WTC11 (cell line): Measurements from ENCODE around the gene DIP2A.

Experiments used
- CREM ChIP-seq: sonication (generic); formaldehyde crosslinking; IDR thresholded peaks from 2 replicates; pipeline ENCODE4 v1.8.1; 2022; ENCODE audit warnings: mild to moderate bottlenecking, missing genetic modification reagents, moderate library complexity
- GABPB1 ChIP-seq: sonication (generic); formaldehyde crosslinking; IDR thresholded peaks from 2 replicates; pipeline ENCODE4 v1.8.1; 2023; ENCODE audit warnings: mild to moderate bottlenecking, missing genetic modification reagents
- KAT7 ChIP-seq: sonication (generic); formaldehyde crosslinking; IDR thresholded peaks from 2 replicates; pipeline ENCODE4 v1.8.1; 2023; ENCODE audit warnings: missing genetic modification reagents, mild to moderate bottlenecking, borderline replicate concordance
- MXD4 ChIP-seq: fragments of 250-450 bp; sonication (Bioruptor Pico); IDR thresholded peaks from 2 replicates; pipeline ENCODE4 v1.8.0; 2021; ENCODE audit warnings: mild to moderate bottlenecking, moderate library complexity, borderline replicate concordance
- SMAD4 ChIP-seq: sonication (generic); formaldehyde crosslinking; IDR thresholded peaks from 2 replicates; pipeline ENCODE4 v1.8.0; 2022; ENCODE audit warnings: mild to moderate bottlenecking, missing genetic modification reagents
- SP1 ChIP-seq: sonication (generic); formaldehyde crosslinking; conservative IDR thresholded peaks from 2 replicates; pipeline ENCODE4 v1.8.1; 2022; ENCODE audit warnings: missing genetic modification reagents
- ZBTB21 ChIP-seq: sonication (generic); formaldehyde crosslinking; IDR thresholded peaks from 2 replicates; pipeline ENCODE4 v1.8.1; 2023; ENCODE audit warnings: mild to moderate bottlenecking, missing genetic modification reagents, borderline replicate concordance
- ZNF263 ChIP-seq: sonication (generic); formaldehyde crosslinking; IDR thresholded peaks from 2 replicates; pipeline ENCODE4 v1.8.1; 2022; ENCODE audit warnings: low read depth, mild to moderate bottlenecking, moderate library complexity, missing genetic modification reagents
- ZNF396 ChIP-seq: fragments of 250-450 bp; sonication (Bioruptor Pico); IDR thresholded peaks from 2 replicates; pipeline ENCODE4 v1.8.0; 2021; ENCODE audit warnings: mild to moderate bottlenecking, moderate library complexity, borderline replicate concordance
- TF ChIP-seq, protein P1 (sequence below): fragments of 200-600 bp; IDR thresholded peaks from 2 replicates; pipeline ENCODE4 v1.8.0; 2022; ENCODE audit warnings: antibody characterized with exemption
- TF ChIP-seq, protein P2 (sequence below): sonication (generic); formaldehyde crosslinking; IDR thresholded peaks from 2 replicates; pipeline ENCODE4 v1.8.0; 2022; ENCODE audit warnings: mild to moderate bottlenecking, missing genetic modification reagents
- TF ChIP-seq, protein P3 (sequence below): sonication (generic); formaldehyde crosslinking; IDR thresholded peaks from 2 replicates; pipeline ENCODE4 v1.8.0; 2022; ENCODE audit warnings: mild to moderate bottlenecking, missing genetic modification reagents
- TF ChIP-seq, protein P4 (sequence below): sonication (generic); formaldehyde crosslinking; IDR thresholded peaks from 2 replicates; pipeline ENCODE4 v1.8.1; 2023; ENCODE audit warnings: mild to moderate bottlenecking, missing genetic modification reagents, moderate library complexity
- TF ChIP-seq, protein P5 (sequence below): sonication (generic); formaldehyde crosslinking; IDR thresholded peaks from 2 replicates; pipeline ENCODE4 v1.8.0; 2023; ENCODE audit warnings: mild to moderate bottlenecking, missing genetic modification reagents

DNA sequence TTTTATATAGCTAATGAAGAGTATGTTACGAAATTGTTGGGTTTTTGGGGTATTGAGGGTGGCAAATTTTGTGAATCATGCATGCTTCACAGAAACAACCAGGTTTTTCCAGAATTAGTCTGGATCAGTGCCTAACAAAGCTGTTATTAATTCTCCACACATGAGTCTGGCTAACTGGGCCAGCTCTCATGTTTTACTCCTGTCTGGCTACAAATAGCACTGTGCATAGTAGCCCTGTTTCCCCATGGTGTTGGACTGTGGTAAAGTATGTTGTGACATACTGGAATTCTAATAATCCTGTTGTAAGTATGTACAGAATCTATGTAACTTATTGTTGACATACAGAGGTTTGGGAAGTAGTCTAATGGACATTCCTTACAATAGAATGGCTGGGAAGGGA is 110.4 kb downstream of the DIP2A start:
- TF ChIP-seq, protein P1, sequence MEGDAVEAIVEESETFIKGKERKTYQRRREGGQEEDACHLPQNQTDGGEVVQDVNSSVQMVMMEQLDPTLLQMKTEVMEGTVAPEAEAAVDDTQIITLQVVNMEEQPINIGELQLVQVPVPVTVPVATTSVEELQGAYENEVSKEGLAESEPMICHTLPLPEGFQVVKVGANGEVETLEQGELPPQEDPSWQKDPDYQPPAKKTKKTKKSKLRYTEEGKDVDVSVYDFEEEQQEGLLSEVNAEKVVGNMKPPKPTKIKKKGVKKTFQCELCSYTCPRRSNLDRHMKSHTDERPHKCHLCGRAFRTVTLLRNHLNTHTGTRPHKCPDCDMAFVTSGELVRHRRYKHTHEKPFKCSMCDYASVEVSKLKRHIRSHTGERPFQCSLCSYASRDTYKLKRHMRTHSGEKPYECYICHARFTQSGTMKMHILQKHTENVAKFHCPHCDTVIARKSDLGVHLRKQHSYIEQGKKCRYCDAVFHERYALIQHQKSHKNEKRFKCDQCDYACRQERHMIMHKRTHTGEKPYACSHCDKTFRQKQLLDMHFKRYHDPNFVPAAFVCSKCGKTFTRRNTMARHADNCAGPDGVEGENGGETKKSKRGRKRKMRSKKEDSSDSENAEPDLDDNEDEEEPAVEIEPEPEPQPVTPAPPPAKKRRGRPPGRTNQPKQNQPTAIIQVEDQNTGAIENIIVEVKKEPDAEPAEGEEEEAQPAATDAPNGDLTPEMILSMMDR, result no peak
- TF ChIP-seq ZNF396 (CRISPR knock-in tag) (no peak), ZBTB21 (CRISPR knock-in tag) (no peak), MXD4 (no peak), ZNF263 (CRISPR knock-in tag) (no peak), KAT7 (CRISPR knock-in tag) (no peak), CREM (CRISPR knock-in tag) (no peak), SP1 (no peak), GABPB1 (CRISPR knock-in tag) (no peak), SMAD4 (CRISPR knock-in tag) (no peak)
- TF ChIP-seq, protein P2, sequence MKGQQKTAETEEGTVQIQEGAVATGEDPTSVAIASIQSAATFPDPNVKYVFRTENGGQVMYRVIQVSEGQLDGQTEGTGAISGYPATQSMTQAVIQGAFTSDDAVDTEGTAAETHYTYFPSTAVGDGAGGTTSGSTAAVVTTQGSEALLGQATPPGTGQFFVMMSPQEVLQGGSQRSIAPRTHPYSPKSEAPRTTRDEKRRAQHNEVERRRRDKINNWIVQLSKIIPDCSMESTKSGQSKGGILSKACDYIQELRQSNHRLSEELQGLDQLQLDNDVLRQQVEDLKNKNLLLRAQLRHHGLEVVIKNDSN (CRISPR knock-in tag), result no peak
- TF ChIP-seq, protein P3, sequence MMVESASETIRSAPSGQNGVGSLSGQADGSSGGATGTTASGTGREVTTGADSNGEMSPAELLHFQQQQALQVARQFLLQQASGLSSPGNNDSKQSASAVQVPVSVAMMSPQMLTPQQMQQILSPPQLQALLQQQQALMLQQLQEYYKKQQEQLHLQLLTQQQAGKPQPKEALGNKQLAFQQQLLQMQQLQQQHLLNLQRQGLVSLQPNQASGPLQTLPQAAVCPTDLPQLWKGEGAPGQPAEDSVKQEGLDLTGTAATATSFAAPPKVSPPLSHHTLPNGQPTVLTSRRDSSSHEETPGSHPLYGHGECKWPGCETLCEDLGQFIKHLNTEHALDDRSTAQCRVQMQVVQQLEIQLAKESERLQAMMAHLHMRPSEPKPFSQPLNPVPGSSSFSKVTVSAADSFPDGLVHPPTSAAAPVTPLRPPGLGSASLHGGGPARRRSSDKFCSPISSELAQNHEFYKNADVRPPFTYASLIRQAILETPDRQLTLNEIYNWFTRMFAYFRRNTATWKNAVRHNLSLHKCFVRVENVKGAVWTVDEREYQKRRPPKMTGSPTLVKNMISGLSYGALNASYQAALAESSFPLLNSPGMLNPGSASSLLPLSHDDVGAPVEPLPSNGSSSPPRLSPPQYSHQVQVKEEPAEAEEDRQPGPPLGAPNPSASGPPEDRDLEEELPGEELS (CRISPR knock-in tag), result no peak
- TF ChIP-seq, protein P4, sequence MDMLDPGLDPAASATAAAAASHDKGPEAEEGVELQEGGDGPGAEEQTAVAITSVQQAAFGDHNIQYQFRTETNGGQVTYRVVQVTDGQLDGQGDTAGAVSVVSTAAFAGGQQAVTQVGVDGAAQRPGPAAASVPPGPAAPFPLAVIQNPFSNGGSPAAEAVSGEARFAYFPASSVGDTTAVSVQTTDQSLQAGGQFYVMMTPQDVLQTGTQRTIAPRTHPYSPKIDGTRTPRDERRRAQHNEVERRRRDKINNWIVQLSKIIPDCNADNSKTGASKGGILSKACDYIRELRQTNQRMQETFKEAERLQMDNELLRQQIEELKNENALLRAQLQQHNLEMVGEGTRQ (CRISPR knock-in tag), result no peak
- TF ChIP-seq, protein P5, sequence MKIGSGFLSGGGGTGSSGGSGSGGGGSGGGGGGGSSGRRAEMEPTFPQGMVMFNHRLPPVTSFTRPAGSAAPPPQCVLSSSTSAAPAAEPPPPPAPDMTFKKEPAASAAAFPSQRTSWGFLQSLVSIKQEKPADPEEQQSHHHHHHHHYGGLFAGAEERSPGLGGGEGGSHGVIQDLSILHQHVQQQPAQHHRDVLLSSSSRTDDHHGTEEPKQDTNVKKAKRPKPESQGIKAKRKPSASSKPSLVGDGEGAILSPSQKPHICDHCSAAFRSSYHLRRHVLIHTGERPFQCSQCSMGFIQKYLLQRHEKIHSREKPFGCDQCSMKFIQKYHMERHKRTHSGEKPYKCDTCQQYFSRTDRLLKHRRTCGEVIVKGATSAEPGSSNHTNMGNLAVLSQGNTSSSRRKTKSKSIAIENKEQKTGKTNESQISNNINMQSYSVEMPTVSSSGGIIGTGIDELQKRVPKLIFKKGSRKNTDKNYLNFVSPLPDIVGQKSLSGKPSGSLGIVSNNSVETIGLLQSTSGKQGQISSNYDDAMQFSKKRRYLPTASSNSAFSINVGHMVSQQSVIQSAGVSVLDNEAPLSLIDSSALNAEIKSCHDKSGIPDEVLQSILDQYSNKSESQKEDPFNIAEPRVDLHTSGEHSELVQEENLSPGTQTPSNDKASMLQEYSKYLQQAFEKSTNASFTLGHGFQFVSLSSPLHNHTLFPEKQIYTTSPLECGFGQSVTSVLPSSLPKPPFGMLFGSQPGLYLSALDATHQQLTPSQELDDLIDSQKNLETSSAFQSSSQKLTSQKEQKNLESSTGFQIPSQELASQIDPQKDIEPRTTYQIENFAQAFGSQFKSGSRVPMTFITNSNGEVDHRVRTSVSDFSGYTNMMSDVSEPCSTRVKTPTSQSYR (CRISPR knock-in tag), result no peak
